HL-60 (cell line): Measurements from ENCODE around the gene FCHSD2.

Experiments used
- DNase-seq, 2 experiments: peaks; one replicate each; pipeline ENCODE4 v3.0.0-alpha.2; 2010 to 2020; ENCODE audit warnings: low read depth in 1 of 2, low spot score in 1 of 2
- H3K27ac ChIP-seq: fragments of 250-450 bp; sonication (Bioruptor Pico); replicated peaks from 2 replicates; pipeline ENCODE4 v1.5.1; 2020; ENCODE audit warnings: mild to moderate bottlenecking, moderate library complexity
- H3K27me3 ChIP-seq: fragments of 250-450 bp; sonication (Bioruptor Pico); 2 replicates; pipeline ENCODE4 v1.5.1; 2021; ENCODE audit warnings: mild to moderate bottlenecking, moderate library complexity; ENCODE audit not compliant: insufficient read depth, poor library complexity, severe bottlenecking
- H3K4me3 ChIP-seq: replicated peaks from 2 replicates; pipeline ENCODE4 v1.5.1; 2011; ENCODE audit warnings: mild to moderate bottlenecking, control low read depth, low read length; ENCODE audit not compliant: insufficient read depth
- GABPA ChIP-seq: IDR thresholded peaks from 2 replicates; pipeline ENCODE4 v1.6.1; 2012; ENCODE audit warnings: low read depth
- POLR2AphosphoS5 ChIP-seq: IDR thresholded peaks from 2 replicates; pipeline ENCODE4 v1.6.1; 2012; ENCODE audit warnings: low read depth
- SPI1 ChIP-seq: IDR thresholded peaks from 2 replicates; pipeline ENCODE4 v1.6.1; 2012; ENCODE audit warnings: low read depth, mild to moderate bottlenecking, borderline replicate concordance
- TF ChIP-seq, protein P1 (sequence below): IDR thresholded peaks from one replicate; pipeline ENCODE4 v1.5.1; 2011; ENCODE audit warnings: low read length, control low read depth, inconsistent platforms; ENCODE audit not compliant: insufficient read depth
- TF ChIP-seq, protein P2 (sequence below): IDR thresholded peaks from 2 replicates; pipeline ENCODE4 v1.6.1; 2012; ENCODE audit warnings: low read depth; ENCODE audit not compliant: insufficient replicate concordance

FCHSD2 gene

DNA sequence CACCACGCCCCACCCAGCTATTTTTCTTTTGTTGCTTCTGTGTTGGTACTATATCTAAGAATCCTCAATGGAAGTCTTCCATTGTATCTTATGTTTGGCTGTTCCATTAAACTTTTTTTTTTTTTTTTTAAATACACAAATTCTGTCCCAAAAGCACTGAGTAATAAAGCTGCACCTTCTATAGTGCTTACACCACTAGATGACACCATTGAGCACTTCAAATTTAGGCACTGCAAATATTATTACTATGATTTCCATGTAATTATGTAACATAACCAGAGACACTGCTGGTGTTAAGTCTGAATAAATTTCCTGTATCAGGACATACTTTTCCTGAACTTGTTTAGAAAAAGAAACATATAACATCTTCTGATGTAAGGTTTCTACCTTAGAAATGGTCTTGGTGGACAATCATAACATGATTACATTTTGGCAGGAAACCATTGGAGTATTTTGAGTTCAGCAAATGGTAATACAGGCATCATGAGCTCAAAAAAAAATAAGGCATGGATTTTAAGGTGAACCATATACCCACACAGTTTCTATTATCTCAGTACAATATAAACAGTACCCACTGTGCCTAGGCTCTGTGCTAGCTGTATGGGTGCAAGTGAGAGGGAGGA, 217.4 kb downstream of the FCHSD2 start:
- no peak overlapping the region for H3K27ac ChIP-seq
- no peaks in the 10 kb centered on the region for H3K27me3 ChIP-seq
- no peak overlapping the region for H3K4me3 ChIP-seq
- peak; percentile 11 to 17 for DNase-seq
- TF ChIP-seq POLR2AphosphoS5 = no peak
- TF ChIP-seq, protein P1, sequence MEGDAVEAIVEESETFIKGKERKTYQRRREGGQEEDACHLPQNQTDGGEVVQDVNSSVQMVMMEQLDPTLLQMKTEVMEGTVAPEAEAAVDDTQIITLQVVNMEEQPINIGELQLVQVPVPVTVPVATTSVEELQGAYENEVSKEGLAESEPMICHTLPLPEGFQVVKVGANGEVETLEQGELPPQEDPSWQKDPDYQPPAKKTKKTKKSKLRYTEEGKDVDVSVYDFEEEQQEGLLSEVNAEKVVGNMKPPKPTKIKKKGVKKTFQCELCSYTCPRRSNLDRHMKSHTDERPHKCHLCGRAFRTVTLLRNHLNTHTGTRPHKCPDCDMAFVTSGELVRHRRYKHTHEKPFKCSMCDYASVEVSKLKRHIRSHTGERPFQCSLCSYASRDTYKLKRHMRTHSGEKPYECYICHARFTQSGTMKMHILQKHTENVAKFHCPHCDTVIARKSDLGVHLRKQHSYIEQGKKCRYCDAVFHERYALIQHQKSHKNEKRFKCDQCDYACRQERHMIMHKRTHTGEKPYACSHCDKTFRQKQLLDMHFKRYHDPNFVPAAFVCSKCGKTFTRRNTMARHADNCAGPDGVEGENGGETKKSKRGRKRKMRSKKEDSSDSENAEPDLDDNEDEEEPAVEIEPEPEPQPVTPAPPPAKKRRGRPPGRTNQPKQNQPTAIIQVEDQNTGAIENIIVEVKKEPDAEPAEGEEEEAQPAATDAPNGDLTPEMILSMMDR = peak; percentile 58
- TF ChIP-seq SPI1 = no peak
- no peak for TF ChIP-seq GABPA

DNA sequence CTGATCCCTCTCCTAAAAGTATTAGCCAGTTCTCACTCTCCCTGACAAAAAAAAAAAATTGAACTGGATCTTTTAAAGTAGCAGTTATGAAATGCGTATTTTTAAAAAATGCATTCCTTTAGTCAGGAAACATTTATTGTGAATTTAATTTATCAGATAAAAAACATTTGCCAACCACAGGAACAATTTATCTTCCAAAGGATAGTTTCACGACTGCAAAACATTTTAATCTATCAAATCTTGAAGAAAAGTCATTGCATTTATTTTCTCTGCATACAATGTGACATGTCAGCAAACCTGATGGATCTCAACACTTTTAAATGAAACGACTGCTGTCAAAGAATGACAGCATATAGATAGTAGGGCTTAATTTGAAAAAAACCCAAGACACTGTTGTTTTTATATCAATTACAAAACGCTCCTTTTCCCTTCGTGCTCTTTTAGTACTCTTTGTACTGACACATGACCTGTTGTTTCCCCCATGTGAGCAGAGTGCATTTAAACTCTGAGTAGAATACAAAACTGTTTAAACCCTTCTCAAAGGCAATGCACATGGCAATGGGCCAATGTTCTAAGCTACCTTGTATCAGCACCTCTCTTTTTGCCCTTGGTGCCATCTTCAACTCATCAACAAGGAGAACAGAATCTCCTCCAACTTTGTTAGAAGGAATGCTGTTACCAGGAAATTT, 220.9 kb downstream of the FCHSD2 start:
- no peak for DNase-seq
- Histone ChIP-seq H3K4me3 (no peak overlapping the region), H3K27ac (no peak overlapping the region), H3K27me3 (no peaks in the 10 kb centered on the region)
- TF ChIP-seq SPI1 (no peak), POLR2AphosphoS5 (no peak)
- TF ChIP-seq, protein P2, sequence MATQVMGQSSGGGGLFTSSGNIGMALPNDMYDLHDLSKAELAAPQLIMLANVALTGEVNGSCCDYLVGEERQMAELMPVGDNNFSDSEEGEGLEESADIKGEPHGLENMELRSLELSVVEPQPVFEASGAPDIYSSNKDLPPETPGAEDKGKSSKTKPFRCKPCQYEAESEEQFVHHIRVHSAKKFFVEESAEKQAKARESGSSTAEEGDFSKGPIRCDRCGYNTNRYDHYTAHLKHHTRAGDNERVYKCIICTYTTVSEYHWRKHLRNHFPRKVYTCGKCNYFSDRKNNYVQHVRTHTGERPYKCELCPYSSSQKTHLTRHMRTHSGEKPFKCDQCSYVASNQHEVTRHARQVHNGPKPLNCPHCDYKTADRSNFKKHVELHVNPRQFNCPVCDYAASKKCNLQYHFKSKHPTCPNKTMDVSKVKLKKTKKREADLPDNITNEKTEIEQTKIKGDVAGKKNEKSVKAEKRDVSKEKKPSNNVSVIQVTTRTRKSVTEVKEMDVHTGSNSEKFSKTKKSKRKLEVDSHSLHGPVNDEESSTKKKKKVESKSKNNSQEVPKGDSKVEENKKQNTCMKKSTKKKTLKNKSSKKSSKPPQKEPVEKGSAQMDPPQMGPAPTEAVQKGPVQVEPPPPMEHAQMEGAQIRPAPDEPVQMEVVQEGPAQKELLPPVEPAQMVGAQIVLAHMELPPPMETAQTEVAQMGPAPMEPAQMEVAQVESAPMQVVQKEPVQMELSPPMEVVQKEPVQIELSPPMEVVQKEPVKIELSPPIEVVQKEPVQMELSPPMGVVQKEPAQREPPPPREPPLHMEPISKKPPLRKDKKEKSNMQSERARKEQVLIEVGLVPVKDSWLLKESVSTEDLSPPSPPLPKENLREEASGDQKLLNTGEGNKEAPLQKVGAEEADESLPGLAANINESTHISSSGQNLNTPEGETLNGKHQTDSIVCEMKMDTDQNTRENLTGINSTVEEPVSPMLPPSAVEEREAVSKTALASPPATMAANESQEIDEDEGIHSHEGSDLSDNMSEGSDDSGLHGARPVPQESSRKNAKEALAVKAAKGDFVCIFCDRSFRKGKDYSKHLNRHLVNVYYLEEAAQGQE = no peak
- TF ChIP-seq, protein P1 = no peak

DNA sequence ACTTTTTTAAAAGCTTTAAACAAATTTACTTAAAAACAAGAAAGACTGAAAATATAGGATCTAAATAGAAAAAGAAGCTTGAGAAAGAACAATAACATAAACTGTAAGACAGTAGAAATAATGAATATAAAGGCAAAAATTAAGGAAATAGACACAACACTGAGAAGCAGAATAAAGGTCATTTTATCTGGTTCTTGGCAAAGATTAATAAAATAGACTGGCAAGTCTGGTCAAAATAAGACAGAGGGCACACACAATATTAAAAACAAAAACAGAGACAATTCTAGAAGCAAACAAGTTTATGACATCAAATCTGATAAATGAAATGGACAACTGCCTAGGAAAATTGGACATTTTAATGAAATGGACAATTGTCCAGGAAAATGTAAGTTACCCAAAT, 222.1 kb downstream of the FCHSD2 start:
- no peak overlapping the region for H3K4me3 ChIP-seq
- no peak for DNase-seq
- no peaks in the 10 kb centered on the region for H3K27me3 ChIP-seq
- TF ChIP-seq GABPA = no peak
- no peak for TF ChIP-seq SPI1
- TF ChIP-seq, protein P2 = no peak
- TF ChIP-seq, protein P1 = no peak
- TF ChIP-seq POLR2AphosphoS5 = no peak
- no peak overlapping the region for H3K27ac ChIP-seq
